CD4-positive, alpha-beta T cell treated with Interleukin-15 for 4 hours (primary cell): ENCODE results near the gene DHRS3.
"Not testable (repeated sequence)": the region's sequence is repeated elsewhere in the genome, so short reads cannot be mapped to it uniquely, and the experiment has no call there.

ENCODE experiments used
- DNase-seq: peaks from one replicate; pipeline ENCODE4 v3.0.0-alpha.2; 2020; ENCODE audit warnings: low spot score

DHRS3 gene

DNA sequence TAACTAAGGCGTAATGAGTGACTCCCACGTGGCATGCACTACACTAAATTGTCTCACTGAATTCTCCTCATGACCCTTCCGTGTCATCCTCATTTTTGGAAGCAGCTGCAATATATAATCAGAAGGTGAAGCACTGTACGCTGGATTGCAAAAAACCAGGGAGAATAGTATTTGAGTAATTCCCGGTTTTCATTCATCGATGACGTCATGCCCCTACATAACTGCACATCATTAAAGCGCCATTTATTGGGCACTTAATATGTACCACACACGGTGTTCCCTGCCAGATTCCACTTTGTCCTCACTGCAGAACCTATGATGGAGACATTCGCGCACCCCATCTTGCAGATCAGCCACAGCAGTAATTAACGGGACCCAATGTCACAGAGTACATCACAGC lies 41.0 kb downstream of the DHRS3 start:
- no peak for DNase-seq

DNA sequence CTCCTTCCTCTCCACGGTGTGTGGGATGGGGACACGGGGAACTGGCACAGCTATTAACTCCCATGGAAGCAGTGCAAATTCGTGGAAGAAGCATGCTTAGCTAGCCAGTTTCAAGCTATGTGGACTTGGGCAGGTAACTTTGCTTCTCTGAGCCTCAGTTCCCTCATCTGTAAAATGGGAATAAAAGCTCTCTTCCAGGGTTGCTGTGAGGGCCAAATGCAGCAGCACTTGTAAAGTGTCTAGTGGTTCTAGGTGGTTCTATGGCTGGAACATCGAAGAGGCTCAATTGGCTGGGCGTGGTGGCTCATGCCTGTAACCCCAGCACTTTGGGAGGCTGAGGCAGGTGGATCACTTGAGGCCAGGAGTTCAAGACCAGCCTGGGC lies 43.3 kb downstream of the DHRS3 start:
- DNase-seq: no peak

DNA sequence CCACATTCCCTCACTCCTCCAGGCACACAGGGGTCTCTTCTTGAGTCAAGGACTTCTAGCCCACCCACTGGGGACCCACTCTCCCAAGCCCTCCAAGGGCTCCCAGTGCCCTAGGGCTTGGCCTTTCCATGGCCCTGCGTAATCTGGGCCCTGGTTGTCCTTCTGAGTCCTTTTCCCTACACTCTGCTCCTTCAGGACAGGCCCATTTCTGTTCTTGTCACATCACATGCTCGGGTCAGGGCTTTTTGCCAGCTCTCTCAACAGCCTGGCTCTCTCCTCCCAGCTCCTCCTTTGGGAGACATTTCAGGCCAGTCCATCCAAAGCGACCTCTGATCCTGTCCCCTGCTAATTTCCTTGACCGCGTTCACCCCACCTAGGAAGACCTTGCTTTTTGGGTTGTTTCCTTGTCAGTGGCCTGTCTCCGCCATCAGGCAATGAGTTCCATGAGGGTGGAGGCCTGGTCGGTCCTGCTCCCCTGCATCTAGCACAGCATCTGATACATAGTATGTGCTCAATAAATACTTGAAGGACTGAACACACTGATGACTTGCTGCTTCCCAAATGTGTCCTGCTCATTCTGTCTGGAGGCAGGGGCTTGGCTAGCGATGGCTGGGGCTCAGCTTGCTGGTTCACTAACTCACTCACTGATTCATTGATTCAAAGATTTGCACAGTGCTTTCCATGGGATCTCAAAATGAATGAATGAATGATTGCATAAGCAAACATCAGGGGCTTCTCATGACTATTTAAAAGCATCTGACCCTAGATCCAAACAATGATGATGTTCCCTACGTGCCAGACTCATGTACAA lies 44.8 kb downstream of the DHRS3 start:
- DNase-seq: no peak

DNA sequence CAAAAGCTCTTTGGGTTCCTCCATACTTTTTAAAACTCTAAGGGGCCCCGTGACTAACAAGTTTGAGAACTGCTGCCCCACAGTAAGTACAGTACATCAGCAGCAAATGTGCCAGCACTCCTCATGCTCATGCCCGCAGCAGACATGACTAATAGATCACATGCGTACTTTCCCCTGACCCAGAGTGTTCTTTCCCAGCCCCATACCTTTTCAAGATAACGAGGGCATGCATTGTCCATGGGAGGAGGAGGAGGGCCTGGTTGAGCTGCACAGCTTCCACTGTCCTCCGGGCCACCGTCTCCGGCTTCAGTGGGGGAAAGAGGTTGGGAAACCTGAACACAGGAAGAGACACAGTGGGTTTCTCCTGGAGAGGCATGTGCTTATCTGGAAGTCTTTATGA lies 45.5 kb downstream of the DHRS3 start:
- no peak for DNase-seq

DNA sequence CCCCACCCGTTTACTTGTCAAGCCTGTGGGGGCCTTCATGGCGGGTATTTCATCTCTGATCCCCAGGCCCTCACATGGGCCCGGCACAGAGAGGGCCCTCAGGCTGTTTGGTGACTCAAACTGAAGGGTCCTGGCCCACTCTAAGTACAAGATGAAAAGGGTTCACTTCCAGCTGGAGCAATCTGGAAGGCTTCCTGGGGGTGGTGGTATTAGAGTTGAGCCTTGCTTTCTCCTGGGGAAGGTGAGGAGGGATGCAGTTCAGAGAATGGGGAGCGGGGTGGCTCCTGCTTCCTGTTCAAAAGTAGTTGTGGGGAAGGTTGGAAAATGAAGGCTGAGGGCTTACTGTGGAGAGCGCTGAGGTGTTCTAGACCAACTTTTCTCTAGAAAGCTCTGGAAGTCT lies 47.7 kb downstream of the DHRS3 start:
- DNase-seq: no peak

DNA sequence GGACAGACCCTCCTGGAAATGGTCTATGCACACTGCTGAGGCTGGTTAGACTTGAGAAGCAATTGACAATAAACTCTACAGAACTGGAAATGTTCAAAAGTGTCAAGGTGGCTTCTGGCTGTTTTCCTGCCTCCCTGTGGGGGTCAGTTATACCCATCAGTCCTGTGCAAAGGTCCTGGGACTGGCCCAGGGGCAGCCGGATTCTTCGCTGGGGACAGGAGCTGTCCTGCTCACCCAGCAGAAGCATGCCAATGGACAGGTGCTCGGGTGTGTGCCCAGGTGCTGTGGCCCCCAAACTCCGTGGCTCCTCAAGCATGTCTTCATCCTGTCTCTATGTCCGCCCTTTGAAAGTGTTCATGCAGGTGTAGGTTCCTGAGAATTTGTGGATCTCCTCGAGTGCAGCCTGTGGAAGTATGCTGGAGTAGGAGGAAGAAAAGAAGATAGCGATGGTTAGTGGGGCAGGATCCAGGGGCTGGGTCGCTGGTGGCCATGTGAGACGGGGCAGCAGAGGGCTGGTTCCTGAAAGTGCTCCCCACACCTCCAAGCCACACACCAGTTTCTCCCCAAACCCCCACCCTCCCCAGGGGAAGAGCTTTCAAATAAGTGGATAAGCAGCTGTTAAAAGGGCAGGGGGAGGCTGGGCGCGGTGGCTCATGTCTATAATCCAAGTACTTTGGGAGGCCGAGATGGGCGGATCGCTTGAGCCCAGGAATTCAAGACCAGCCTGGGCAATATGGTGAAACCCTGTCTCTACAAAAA lies 49.8 kb downstream of the DHRS3 start:
- DNase-seq: no peak

DNA sequence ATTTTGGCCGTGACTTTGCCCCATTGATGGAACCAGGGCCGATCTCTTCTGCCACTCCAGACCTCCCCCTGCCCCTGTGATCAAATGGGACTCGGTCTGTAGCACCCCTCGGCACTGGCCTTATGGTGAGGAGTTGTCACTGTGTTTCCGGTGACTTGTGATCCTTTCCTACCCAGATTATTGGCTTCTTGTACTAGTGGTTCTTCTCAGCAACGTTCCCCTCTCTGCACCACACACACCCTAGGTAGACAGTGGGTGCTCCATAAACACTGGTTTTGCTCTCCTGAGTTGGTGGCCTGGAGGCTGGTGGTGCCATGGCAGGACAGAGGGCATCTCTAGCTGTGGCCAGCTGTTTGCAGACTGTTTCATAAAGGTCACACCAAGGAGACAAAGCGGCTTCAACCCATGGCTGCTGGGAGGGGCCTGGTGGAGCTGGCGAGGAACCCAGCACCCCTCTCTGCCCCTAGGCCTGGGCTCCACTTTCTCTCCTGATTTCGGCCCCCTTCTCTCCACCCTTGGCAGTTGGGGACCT lies 50.7 kb downstream of the DHRS3 start:
- no peak for DNase-seq

DNA sequence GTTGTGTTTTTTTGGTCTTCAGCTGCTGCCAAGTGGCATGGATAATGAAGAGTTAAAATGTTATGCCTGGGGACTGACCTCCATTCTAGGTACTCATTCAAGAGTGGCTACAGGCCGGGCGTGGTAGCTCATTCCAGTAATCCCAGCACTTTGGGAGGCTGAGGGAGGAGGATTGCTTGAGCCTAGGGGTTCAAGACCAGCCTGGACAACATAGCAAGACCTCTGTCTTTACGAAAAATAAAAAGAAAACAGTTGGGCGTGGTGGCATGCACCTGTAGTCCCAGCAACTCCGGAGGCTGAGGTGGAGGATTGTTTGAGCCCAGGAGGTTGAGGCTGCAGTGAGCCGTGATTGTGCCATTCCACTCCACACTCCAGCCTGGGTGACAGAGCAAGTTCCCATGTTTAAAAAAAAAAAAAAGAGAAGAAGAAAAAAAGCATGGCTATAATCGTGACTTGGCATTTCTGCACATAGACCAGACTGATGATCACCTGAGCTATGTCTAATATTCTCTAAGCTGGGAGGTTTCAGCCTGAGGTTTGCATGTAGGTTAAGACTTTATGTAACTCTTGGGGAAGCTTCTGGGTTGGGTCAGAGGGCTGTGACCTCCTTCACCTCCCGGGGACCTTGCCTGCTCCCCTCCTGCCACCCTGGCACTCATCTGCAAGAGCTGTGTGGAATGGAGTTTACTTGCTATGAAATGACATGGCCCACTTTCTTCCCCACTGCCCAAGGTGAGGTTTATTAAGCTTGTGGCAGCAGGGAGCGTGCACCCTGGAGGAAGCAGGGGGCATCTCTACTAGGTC lies 51.3 kb downstream of the DHRS3 start:
- no peak for DNase-seq

DNA sequence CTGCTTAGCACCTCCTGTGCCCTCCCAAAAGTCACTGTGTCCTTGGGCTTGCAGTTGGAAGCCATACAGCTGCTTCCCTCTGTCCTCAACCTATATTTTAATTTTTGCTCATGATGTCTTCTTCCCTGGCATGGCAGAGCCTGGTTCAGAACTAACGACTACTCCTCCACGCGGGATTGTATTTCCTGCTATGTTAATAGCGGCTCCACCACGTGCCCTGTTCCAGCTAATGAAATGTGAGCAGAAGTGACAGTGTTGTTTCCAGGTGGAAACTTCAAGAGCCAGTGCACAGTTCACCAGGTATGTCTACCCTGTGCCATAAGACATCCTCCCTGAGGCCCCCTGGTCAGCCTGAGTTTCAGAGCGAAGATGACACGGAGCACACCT lies 52.1 kb downstream of the DHRS3 start:
- DNase-seq: no peak

DNA sequence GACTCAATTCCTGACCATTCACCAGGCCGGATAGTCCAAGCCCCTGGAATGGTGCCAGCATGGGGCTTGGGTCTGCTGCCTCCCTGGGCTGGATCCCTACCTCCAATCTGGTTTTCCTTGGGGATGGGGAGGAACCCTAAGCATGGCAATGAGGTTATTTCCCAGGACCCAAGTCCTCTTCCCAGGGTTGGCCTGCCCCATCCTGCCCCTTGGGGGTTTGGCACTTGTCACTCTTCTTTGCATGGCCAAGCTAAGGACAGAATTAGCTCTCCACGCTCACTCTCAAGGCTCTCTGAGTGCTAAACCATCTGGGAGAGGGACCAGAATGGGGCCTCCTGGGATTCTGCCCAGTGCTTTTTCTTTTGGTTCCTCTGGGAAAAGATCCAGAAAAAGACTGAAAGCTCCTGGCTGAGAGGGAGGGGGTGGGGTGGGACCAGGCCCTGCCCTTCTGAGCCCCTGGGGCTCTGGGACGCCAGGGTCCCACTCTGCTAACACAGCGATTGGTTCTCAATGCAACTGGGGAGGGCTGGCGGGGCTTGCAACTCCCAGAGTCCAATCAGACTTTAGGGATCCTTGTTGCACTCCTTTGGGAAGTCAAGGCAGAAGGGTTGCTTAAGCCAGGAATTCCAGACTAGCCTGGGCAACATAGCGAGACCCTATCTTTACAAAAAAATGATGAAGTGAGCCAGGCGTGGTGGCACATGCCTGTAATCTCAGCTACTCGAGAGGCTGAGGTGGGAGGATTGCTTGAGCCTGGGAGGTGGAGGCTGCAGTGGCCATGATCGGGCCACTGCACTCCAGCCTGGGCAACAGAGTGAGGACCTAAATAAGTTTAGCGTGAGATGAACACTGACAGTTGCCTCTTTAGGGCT lies 52.7 kb downstream of the DHRS3 start:
- no peak for DNase-seq

DNA sequence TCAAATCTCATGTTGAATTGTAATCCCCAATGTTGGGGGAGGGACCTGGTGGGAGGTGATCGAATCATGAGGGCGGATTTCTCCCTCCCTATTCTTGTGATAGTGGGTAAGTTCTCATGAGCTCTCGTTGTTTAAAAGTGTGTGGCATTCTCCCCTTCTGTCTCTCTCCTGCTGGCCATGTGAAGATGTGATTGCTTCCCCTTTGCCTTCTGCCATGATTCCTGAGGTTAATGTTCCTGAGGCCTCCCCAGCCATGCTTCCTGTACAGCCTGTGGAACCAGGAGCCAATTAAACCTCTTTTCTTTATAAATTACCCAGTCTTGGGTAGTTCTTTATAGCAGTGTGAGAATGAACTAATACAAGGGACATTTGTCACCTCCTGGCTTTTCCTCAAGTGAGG lies 53.8 kb downstream of the DHRS3 start:
- not testable (repeated sequence) for DNase-seq

DNA sequence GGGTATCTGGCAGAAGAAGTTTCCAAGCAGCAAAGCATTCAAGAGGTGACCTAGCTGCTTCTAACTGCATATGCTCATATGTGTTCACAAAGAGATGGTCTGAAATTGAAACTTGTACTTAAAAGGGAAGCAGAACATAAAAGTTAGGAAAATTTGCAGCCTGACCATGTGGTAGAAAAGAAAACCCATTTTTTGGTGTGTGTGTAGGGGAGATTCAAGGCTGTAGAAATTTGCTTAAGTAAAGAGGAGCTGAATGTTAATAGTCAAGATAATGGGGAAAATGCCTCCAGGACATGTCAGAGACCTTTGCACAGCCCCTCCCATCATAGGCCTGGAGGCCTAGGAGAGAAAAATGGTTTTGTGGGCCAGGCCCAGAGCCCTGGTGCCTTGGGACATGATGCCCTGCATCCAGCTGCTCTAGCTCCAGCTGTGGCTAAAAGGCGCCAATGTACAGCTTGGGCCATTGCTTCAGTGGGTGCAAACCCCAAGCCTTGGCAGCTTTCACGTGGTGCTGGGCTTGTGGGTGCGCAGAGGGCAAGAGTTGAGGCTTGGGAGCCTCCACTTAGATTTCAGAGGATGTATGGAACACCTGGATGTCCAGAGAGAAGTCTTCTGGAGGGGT lies 54.9 kb downstream of the DHRS3 start:
- DNase-seq: no peak

DNA sequence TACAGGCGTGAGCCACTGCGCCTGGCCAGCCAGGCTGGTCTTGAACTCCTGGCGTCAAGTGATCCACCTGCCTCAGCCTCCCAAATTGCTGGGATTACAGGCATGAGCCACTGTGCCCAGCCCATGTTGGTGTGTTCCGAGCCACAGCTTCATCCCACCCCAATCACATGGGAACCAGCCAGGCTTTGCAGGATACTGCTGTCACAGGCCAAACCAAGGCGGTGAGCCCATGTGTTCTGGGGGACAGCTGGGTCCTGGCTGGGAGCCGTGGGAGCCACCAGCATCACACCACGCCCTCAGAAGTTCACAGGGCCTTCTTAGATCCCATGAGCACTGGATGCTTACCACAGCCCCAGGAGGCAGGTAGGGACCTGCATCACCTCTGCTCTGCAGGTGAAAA lies 56.9 kb downstream of the DHRS3 start:
- no peak for DNase-seq

DNA sequence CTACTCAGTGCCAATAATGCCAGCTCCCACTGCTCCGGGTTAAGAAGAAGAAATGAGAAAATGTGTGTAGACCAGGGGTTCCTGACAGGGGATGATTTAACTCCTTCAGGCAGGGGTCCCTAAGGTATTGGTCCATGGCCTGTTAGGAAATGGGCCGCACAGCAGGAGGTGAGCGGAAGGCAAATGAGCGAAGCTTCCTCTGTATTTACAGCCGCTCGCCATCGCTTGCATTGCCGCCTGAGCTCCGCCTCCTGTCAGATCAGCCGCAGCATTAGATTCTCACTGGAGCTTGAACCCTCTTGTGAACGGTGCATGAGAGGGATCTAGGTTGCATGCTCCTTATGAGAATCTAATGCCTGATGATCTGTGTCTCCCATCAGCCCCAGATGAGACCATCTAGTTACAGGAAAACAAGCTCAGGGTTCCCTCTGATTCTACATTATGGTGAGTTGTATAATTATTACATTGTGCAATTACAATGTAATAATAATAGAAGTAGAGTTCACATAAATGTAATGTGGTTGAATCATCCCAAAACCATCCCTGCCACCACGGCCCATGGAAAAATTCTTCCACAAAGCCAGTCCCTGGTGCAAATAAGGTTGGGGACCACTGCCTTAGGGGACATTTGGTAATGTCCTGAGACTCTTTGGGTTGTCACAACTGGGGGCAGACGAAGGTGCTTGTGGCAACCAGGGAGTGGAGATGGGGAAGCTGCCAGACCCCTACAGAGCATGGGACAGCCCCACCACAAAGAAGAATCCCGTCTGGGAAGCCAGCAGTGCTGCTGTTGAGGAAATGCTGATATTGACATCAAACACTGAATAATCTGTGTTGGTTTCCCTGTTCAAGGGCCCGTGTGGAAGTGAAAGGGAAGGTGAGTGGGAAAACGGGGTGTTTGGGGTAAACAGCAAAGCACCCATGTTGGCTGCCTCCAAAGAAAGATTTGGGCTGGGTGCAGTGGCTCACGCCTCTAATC lies 60.8 kb downstream of the DHRS3 start:
- DNase-seq: no peak

DNA sequence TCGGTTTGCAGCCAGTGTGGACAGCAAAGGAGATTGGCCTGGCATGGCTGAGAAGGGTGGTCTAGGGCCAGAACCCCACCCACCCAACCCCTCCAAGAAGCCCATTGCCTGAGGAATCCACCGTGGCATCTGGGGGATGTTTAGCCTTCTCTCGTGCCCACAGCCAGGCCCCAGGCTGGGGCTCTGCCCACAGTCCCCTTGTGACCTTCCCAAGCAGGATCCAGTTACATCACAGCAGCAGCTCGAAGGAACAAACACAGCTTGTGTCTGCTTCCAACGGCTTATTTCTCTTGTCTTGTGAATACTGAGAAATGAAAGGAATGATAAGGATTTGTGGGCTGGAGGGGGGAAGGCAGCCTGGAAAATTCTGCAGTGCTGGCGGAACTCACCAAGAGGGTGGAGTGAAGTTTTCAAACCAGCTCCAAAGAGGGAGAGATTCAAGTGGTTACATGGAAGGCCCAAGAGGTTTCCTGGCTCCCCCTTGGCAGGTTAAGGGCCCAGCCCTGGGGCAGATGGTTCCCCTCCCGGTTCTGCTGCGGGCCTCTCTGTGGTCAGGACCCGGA lies 61.6 kb downstream of the DHRS3 start:
- no peak for DNase-seq

DNA sequence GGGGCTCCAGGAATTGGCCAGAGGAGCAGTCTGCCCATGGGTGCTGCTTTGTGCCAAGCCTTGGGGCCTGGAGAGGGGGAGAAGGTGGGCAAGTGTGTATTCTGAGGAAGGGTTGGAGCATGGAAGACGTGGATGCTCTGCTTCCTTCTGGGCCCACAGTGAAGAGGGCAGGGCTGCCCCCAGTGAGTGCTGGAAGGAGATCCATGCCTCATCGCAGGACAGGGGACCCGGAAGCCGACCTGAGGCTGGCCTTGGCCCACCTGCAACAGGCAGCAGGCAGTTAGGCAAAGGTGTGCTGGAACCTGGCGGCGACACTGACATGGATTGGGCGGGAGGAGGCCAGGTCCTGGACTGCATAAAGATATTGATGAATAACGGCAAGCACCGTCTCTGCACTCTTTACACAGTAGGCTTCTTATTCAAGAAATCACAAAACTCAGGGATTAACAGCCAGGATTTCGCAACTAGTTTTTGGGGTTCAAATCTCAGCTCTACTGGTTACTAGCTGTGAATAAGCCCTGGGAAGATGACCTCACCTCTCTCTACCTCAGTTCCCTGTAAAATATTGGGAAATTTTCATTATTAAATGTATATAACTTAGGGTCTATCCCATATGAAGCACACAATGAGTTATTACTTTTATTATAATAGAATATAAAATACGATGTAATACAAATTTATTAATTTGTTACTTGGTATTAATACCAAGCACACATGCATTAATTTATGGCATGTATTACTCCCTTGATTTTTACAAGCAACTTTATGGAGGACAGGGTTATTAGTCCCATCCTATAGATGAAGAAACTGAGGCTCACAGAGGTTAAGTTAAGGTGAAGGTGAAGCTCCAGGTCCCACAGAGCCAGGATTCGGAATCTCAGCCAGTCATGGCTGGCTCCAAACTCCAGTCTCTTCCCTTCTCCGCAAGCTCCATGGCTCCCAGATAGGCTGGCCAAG lies 62.3 kb downstream of the DHRS3 start:
- no peak for DNase-seq

DNA sequence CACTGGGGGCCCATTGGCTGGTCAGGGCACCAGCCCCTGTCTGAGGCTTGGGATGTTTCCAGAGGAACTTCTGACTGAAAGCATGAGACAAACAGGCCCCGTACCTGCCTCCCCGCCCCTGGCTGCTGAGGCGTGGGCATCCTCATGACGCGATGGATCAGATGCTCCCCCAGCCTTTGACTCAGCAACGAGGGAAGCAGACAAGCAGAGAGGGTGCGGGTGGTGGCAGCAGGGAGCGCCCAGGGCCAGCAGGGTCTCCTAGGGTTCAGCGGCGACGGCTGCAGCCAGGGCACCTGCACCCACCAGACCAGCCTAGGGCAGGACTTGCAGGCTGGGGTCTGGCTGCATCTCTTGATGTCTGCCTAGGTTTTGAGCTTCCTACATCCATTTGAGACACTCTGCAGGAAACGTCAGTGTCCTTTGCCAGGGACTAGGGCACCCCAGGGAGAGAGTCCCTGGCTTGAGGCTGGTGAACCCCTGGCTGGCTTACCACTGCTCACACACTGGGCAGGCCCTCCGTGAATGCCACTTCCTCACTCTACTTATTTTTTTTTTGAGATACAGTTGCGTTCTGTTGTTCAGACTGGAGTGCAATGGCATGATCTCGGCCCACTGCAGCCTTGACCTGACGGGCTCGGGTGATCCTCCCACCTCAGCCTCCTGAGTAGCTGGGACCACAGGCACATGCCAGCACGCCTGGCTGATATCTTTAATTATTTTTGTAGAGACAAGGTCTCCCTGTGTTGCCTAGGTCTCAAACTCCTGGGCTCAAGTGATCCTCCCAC lies 63.3 kb downstream of the DHRS3 start:
- no peak for DNase-seq

DNA sequence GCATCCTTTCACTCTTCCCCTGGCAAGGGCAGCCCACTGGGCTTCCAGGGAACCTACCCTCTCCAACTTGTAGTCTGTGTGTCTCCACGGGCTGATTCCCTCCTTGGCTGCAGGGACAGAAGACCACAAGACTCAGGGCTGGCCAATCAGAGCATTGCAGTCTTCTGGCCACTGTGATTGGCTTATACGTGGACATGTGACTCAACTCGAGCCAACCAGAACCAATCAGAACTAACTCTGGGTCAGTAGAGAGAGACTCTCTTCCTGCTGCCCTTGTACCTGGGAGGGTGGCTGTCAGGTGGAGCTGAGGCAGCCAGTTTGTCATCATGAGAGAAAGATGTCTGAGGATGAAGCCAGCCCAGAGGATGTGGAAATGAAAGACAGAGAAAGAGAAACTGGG lies 64.0 kb downstream of the DHRS3 start:
- DNase-seq: no peak
